ENCODE data around the gene LASP1.
"Not testable (repeated sequence)": the region's sequence is repeated elsewhere in the genome, so short reads cannot be mapped to it uniquely, and the experiment has no call there.

The LASP1 gene, protein sequence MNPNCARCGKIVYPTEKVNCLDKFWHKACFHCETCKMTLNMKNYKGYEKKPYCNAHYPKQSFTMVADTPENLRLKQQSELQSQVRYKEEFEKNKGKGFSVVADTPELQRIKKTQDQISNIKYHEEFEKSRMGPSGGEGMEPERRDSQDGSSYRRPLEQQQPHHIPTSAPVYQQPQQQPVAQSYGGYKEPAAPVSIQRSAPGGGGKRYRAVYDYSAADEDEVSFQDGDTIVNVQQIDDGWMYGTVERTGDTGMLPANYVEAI

DNA sequence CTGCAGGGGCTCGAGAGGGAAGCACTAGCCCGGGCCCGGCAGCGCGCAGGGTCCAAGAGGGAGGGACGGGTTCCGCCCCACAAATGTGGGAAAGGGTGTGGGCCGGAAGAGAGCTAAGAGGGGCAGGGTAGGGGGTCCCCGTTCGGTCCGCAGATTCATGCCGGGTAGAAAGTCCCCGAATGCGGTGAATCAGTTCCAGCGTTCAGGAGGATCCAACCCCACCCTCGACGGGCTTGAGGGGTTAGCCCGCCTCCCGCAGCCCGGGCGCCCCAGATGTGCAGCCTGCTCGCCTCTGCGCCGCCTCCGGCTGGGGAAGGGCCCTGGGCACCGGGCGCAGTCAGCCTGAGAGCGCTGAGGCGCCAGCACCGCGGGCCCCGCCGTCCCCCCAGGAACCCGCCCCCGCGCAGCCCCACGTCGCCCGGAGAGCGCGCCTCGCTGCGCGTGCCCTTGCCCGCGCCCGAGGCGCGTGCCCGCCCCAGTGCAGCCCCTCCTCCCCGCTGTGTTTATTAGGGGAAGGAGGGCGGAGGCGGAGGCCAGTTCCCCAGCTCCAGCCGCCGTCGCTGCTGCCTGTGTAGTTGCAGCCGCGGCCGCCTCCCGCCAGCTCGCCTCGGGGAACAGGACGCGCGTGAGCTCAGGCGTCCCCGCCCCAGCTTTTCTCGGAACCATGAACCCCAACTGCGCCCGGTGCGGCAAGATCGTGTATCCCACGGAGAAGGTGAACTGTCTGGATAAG, at the start of gene LASP1:
LASP1 (plus strand) TSS at position 533 of the 733 bp plus-strand sequence; CDS start at position 665, 132 bp downstream.
- H3K4me3 ChIP-seq (ENCODE audit: low read depth, low read length) = peak within 1 kb of the TSS; percentile 91

- peak within 1 kb of the TSS; percentile 96 for H3K4me3 ChIP-seq (ENCODE audit: low read depth, low read length)
These were observed 44.7 kb upstream of the LASP1 start, which contains the start of gene CWC25 for GRCh38 chr17:38824899-38825761. Gene CWC25, minus strand, starts transcription at chr17:38825321. Its CDS starts 138 bp downstream, at chr17:38825183.

DNA sequence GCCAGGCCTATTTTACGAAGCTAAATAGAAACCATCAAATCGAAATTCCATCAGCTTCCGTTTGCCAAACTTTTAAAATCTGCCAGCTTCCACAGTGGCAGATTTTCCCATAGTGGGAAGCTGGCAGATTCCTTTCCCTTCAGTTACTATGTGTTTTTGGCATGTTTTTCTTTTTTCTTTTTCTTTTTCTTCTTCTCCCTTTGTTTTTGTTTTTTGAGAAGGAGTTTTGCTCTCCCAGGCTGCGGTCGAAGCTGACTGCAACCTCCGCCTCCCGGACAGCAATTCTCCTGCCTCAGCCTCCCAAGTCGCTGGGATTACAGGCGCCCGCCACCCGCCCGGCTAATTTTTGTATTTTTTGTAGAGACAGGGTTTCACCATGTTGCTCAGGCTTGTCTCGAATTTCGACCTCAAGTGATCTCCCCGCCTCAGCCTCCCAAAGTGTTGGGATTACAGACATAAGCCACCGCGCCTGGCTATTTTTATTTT, 44.1 kb upstream of the LASP1 start:
- H3K4me3 ChIP-seq (ENCODE audit: low read depth, low read length) = peak overlapping the region; percentile 96

- no peak overlapping the region for H3K4me3 ChIP-seq (ENCODE audit: low read depth, low read length)
These were observed 25.5 kb upstream of the LASP1 start for GRCh38 chr17:38844261-38844757.

DNA sequence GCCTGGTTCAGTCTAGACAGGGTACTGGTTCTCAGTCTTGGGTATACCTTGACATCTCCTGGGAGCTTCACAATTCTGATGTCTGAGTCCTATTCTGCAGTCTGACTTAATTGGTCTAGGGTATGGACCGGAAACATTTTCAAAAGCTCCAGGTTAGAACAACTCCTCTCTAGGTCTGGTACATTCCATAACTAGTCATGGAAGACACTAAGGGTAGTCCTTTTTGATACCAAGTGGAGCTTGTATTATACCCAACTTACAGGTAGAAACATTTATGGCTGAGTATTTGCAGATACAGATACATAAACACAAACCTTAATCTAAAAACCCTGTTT, 21.3 kb upstream of the LASP1 start:
- H3K4me3 ChIP-seq (ENCODE audit: low read depth, low read length) = no peak overlapping the region

- no peak overlapping the region for H3K4me3 ChIP-seq (ENCODE audit: low read depth, low read length)
These were observed 20.8 kb upstream of the LASP1 start for GRCh38 chr17:38848939-38849605.

DNA sequence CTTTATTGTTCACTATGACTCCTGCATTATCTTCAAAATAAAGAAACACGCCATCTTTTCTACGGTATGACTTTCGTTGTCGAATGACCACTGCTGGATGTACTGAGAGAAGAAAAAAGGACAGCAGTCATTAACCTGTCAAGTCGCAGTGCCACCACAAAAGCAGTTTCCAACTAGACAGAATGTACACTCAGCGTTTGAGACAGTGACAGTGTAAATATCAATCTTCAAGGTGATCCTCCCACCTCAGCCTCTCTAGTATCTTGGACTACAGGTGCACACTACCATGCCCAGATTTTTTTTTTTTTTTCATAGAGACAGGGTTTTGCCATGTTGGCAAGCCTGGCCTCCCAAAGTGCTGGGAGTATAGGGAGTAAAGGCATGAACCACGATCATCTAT, 19.5 kb upstream of the LASP1 start:
- no peak overlapping the region for H3K4me3 ChIP-seq (ENCODE audit: low read depth, low read length)

GRCh38 chr17:38851434-38851833, 18.4 kb upstream of the LASP1 start:
- H3K4me3 ChIP-seq (ENCODE audit: low read depth, low read length) = peak overlapping the region; percentile 99

- H3K4me3 ChIP-seq (ENCODE audit: low read depth, low read length) = peak overlapping the region; percentile 99
These were observed 17.0 kb upstream of the LASP1 start for GRCh38 chr17:38852771-38853291.

GRCh38 chr17:38853292-38854219, 16.3 kb upstream of the LASP1 start, which contains the start of gene RPL23:
Gene RPL23, minus strand, starts transcription at chr17:38853721. Its CDS starts 11 bp downstream, at chr17:38853710.
- peak within 1 kb of the TSS; percentile 99 for H3K4me3 ChIP-seq (ENCODE audit: low read depth, low read length)

- H3K4me3 ChIP-seq (ENCODE audit: low read depth, low read length) = not testable (repeated sequence)
These were observed 14.7 kb upstream of the LASP1 start for GRCh38 chr17:38855101-38855714.

DNA sequence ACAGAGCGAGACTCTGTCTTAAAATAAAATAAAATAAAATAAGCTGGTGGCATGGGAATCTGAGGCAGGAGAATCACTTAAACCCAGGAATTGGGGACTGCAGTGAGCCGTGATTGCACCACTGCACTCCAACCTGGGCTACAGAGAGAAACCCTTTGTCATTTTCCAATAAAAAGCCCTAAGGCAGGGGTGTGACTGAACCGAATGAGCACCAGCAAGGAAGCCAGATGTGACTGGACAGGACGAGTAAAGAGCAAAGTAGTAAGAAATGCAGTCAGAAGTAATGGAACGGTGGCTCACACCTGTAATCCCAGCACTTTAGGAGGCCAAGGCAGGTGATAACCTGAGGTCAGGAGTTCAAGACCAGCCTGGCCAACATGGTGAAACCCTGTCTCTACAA, 12.6 kb upstream of the LASP1 start:
- no peak overlapping the region for H3K4me3 ChIP-seq (ENCODE audit: low read depth, low read length)

DNA sequence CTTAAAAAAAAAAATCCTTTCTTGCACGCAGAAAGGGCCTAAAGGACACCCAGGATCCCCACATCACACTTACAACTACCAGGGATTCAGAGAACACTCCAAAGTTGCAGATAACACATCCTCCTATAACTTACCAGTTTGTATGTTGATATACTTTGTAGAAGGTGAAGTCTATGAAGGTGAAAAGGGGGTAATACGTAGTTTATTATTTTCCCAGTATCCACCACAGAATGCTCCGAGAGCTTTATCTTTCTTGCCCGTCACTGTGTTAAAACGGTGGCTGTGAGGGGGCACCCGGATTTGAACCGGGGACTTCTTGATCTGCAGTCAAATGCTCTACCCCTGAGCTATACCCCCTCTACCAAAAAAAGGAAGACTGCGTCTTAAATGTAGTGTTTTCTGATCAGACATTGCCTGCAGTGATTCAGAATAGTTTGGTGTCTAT, 8.4 kb upstream of the LASP1 start:
- no peak overlapping the region for H3K4me3 ChIP-seq (ENCODE audit: low read depth, low read length)

DNA sequence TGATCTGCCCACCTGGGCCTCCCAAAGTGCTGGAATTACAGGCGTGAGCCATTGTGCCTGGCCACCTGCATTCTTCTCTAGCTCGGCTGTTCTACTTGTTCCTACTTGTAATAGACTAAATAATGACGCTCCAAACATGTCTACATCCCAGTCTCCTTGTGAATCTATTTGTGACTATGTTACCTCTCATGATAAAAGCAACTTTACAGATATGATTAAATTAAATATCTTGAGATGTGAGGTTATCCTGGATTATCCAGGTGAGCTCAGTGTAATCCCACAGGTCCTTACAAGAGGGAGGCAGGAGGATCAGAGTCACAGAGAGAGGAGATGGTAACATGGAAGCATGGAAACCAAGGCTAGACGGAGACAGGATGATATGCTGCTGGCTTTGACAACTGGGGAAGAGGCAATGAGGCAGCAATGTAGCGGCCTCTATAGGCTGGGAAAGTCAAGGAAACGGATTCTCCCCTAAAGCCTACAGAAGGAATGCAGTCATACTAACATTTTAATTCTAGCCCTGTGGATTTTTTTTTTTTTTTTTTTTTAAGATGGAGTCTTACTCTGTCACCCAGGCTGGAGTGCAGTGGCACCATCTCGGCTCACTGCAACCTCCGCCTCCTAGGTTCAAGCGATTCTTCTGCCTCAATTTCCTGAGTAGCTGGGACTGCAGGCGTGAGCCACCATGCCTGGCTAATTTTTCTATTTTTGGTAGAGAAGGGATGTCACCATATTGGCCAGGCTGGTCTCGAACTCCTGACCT, 5.0 kb upstream of the LASP1 start:
- no peak overlapping the region for H3K4me3 ChIP-seq (ENCODE audit: low read depth, low read length)

GRCh38 chr17:38867179-38867967, 2.5 kb upstream of the LASP1 start:
- H3K4me3 ChIP-seq (ENCODE audit: low read depth, low read length) = peak overlapping the region; percentile 91

GRCh38 chr17:38867968-38868816, 1.7 kb upstream of the LASP1 start:
- H3K4me3 ChIP-seq (ENCODE audit: low read depth, low read length) = peak overlapping the region; percentile 91

Measured in iPS-11a (cell line).